Amniotic epithelial cell (primary cell): ENCODE data around the gene PTPRU.

Source experiments
- DNase-seq: peaks from one replicate; pipeline ENCODE4 v3.0.0-alpha.2; 2010; ENCODE audit warnings: low read depth

The PTPRU gene

DNA sequence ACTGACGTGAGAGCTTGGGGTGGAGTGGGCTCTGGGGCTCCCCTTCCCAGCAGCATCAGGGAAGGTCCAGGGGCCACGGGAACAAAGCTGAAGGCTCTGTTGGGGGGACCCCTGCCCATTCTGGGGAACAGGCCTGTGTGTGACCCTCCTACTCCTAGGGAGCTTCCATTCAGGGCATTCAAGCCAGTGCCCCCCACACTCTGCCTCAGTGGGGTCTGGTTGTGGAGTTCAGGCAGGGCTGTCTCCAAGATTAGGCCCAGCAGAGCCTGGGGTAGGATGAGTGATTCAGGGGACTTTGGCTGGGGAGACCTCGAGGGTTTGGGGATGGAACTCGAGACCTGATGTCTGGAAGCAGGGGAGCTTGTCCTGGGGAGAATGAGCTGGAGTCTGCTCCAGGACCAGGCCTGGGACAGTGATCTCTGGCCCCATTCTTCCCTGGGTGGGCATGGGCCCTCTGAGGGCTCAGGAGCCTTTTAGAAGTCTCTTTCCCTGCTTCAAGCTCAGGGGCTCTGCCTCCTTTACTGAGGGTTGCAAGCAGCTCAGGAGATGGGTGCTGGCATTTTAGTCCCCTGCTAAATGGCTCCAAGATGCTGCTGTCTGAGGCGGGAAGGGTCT is 81.7 kb downstream of the PTPRU start:
- DNase-seq, result no peak

DNA sequence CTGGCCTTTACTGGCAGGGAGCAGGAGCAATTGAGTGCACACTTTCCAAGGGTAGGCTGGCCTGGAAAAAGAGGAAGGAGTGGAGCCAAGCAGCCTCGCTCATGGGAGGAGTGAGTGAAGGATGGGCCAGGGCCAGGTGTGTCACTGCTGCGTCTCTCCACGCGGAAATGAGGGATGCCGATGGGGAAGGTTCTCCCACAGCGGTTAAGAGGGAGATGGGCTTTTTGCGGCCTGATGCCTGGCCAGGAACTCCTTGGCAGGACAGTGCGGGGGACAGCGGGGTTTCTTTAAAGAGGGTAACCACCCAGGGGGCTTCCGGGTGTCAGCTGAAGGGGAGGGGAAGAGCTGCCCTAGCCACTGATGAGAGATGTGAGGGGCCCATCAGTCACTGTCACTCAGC is 82.4 kb downstream of the PTPRU start:
- no peak for DNase-seq

DNA sequence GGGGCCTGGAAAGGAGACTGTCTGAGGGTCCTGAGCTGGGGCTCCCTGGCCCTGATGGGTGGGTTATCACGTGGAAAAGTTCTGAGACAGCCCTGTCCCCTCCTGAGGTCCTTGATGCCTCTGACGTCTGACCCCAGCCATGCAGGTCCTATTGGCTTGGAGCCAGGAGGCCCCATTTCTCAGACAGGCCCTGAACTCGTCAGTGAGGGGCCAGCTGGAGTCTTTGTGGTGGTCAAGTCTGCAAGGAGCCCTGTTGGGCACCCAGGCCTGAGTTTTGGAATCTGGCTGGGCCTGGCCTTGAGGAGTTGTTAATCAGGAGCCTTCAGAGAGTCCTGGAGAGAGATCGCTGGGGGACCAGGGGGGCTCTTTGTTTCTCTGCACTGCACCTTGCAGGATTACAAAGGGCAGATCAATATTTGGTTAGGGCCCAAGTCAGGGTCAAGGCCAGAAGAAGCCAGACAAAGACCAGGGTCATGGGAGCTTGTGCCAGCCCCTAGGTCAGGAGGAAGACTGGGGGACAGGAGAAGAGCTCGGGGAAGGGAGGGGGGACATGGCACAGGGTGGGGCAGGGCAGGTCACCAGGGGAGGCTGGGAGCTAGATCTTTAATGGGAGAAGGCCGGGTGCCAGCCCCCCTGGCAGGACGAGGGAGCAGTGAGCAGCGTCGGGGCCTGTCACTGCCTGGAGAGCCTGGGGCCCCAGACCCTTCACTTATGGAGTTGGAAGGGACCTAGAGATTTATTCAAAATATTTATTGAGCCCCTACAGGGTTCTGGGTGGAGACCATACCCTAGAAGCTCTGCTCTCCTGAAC is 83.2 kb downstream of the PTPRU start:
- DNase-seq, result no peak

DNA sequence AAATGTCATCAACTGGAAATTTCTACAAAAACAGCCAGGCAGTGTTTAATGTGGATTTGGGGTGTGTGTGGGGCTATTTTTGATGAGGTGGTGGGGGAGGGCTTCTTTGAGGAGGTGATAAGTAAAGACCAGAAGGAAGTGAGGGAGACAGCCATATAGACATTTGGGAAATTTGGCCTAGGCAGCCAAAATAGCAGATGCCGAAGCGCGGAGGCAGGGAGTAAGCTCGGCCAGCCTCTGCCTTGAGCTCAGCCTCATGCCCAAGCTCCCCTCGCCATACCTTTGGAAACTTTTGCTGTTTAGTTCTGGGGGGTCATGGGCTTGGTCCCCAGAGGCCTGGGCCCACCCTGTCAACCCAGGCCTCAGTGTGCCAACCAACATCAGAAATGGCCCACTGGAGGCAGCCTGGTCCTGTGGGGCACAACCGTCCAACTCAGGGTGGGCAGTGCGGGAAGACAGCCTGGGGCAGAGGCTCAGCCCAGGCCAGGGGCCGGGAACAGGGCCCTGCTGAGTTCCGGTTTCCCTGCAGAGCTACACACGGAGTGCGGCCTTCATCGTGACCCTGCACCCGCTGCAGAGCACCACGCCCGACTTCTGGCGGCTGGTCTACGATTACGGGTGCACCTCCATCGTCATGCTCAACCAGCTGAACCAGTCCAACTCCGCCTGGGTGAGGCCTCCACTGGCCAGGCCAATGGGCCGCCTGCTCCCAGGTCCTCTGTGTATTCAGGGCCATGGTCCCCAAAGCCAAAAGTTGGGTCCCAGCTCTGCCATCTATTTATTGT is 84.0 kb downstream of the PTPRU start:
- DNase-seq, result no peak

DNA sequence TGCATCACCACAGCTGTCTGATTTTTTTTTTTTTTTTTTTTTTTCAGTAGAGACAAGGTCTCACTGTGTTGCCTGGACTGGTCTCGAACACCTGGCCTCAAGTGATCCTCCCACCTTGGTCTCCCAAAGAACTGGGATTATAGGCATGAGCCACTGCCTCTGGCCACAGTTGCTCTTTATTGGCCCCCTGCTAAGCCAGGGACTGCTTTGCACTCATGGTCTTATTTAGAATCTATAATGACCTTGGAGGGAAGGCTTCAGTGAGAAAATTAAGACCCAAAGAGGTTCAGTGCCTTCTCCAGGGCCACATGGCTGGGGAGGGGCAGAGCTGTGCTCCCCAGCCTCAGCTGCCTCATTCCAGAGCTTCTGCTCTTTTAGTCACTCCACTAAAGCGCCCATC is 84.9 kb downstream of the PTPRU start:
- DNase-seq, result no peak

DNA sequence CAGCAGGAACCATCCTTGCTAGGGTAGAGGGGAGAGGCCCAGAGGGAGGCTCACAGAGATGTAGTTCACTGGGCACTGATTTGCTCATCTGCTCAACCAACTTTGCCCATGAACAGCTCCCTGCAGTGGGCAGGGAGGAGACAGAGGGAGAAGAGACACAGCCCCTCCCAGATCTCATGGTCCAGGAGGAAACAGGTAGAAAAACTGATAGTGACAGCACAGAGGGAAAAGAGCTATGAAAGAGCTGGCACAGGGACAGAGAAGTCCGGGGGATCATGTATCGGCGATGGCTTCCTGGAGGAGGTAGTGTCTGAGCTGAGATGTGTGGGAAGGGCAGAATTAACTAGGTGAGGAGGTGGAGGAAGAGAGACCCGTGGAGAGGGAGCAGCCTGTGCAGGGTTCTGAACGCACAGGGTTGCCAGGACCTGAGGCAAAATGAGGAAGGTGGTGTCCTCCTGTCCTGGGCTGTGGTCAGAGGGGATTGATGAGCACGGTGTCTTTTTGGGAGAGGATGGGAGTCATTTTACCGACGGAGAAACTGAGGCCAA is 85.9 kb downstream of the PTPRU start:
- no peak for DNase-seq

DNA sequence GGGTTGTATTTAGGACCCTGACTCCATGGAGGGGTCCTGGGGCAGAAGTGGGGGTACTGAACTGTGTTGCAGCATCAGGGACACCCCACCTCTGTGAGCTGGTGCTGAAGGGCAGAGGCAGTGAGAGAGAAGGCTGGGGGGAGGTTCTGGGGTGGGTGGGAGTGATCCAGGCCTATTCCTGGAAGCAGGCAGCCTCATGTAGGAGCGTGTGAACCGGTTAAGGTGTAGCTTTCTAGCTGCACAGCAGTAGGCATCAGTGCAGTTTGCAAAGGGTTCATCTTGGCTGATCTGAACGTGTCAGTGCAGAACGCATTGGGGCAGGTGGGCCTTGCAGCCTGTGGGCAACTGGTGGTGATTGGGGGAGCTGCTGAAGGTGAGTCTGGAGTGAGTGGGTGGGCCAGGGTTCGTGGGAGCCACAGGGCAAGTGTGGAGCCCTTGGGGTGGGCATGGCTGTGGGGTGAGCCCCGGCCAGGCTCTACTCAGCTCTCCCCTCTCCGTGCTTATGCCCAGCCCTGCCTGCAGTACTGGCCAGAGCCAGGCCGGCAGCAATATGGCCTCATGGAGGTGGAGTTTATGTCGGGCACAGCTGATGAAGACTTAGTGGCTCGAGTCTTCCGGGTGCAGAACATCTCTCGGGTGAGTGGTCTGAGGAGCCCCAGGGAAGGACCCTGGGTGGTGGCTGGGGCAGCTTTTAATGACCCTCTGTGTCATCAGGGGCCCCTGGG is 86.7 kb downstream of the PTPRU start:
- no peak for DNase-seq

DNA sequence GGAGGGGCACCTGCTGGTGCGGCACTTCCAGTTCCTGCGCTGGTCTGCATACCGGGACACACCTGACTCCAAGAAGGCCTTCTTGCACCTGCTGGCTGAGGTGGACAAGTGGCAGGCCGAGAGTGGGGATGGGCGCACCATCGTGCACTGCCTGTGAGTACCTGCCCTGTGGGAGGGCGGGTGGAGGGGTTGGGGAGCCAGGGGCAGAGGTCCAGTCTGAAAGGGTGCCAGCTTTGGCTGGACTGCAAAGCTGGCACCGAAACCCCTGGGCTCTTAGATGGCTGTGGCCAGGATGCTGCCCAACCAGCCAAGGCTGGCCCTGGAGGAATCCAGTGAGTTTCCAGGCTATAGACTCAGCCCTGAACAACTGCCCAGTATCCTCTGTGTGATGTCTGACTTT is 87.3 kb downstream of the PTPRU start:
- DNase-seq, result no peak

DNA sequence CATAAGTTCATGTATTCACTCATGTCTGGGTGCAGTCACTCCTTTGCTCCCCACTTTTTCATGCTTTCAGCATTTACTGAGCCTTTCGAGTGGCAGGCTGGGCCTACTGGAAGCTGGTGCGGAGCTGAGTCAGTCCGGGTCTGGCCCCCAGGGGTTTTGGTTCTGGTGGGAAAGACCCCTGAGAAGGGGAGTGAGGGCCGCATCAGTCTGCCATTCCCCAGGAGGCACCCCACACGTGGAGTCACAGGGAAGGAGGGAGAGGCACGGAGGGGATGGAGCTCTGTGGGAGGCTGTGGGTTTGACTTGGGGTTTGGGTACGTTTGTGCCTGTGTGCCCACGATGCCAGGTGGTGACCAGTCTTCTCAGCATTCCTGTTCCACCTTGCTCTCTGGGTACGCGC is 87.9 kb downstream of the PTPRU start:
- DNase-seq, result no peak

DNA sequence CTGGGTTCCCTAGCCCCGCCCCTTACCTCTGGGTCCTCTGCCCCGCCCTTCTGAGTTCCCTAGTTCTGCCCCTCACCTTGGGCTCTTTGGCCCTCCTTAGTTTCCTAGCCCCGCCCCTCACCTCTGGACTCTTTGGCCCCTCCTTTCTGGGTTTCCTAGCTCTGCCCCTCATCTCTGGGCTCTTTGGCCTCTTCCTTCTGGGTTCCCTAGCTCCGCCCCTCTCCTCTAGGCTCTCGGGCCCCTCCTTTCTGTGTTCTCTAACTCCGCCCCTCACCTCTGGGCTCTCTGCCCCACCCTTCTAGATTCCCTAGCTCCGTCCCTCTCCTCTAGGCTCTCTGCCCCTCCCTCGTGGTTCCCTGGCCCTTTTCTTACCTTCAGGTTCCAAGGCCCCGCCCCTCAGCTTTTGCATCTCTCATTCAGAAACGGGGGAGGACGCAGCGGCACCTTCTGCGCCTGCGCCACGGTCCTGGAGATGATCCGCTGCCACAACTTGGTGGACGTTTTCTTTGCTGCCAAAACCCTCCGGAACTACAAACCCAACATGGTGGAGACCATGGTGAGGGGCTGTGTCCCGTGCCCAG is 88.5 kb downstream of the PTPRU start:
- DNase-seq, result no peak

DNA sequence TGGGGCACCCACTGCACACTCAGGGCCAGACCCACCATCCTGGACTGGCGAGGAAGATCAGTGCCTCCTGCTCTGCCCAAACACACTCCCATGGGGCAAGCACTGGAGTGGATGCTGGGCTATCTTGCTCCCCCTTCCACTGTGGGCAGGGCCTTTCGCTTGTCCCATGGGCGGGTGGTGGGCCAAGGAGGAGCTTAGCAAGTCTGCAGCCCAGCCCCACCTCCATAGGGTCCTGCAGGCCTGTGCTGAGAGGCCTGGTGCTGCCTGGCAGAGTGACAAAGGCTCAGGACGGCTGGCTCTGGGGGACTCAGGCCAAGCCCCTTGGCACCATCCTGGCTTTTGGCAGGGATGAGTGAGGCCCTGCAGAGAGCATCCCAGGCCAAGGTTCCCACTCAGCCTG is 89.4 kb downstream of the PTPRU start:
- DNase-seq, result no peak

DNA sequence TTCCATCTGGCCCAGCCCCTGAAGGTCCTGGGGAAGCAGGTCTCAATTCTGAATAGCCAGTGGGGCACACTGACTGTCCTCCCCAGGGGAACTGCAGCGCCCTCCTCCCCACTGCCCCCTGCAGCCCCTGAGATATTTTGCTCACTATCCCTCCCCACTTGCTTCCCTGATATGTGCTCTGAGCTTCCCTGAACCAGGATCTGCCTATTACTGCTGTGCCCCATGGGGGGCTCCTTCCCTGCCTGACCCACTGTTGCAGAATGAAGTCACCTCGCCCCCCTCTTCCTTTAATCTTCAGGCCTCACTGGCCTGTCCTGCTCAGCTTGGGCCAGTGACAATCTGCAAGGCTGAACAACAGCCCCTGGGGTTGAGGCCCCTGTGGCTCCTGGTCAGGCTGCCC is 89.8 kb downstream of the PTPRU start:
- DNase-seq, result no peak

DNA sequence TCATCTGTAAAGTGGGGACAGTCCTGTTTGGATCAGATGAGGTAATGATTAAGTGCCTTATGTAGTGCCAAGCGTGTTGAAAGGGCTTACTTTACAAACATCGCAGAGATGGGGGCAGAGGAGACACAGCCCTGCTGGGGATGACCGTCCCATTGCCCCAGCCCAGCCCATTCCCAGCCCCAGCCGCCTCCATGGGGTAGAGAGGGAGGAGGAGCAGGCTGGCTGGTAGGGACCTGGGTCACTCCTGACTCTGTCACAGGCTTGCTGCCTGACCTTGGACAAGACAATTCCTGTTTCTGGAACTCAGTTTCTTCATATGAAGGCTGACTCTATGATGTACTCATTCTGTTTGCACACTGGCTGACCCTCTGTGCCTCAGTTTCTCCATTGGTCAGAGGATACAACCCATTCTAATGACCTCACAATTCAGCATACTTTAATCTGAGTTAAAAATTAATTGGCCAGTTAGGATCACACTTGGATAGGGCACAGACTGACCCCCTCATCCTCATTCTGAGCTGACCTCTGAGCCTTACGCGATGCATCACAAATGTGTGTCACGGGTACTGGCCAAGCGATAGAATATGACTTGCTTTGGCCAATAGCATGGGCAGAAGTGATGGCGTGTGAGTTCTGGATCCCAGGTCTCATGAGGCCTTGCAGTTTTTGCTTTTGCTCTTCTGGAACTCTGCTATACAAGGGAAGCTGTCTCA is 91.1 kb downstream of the PTPRU start:
- no peak for DNase-seq

DNA sequence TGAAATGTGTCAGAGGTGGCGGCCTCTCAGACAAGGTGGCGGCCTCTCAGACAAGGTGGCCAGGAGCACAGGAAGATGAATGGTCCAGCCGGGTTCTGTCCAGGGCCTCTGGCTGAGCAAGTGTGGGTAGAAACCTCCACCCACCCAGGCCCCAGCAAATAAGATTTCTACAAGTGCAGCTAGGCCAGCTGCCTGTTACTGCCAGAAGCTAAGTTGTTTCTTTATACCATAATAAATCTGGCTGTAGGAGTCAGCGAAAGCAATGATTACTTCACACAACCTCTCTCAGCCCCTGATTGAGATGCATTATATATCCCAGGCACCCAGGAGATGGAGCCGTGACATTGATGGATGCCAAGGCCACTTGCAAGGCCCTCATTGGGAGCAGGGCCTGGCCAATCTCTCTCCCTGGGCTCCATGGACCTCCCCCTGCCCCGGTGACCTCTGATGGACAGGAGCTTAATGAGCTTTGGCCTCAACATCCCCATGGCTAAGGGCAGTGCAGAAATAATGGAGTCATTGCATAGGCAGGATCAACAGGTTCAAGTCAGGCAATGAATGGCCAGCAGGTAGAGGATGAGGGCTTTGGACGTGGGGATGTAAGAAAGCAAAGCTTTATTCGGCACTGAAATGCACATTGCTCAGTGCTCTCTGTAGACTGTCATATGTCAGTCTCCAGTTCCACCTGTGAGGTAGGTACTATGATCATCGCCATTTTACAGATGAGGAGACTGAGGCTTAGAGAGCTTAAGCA is 92.9 kb downstream of the PTPRU start:
- no peak for DNase-seq

DNA sequence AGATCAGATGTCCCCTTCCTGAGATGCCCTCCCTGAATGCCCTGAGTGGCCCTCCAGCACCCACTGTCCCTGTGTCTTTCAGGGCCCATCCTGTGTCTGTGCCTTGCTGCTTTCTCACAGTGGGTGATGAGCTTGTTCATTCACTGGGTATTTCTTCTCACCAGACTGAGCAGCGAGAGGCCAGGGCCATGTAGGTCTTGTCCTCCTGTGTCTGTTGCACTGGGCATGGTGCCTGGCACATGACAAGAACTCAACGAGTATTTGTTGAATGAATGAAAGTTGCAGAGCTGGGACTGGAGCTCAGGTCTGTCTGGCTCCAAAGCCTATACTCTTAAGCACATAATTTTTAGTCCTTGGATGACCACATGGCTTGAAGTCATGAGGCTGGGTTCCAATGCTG is 93.8 kb downstream of the PTPRU start:
- DNase-seq, result no peak

DNA sequence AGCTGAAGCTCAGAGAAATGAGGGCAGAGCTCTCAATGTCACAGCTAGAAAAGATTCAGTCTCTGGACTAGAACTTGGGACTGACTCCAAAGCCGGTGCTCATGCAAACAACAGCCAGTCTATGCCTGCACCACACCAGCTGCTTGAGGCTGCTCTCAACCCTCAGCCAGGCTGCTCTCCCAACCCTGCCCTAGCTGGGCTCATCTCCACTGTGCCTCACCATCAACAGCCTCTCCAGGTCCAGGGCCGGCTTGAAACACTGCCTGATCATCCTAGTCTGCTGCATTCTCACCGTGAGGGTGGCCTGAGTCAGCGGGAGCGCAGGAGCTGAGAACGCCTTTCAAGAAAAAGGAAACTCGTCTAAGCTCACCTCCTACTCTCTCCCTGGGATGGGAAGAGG is 94.5 kb downstream of the PTPRU start:
- no peak for DNase-seq

DNA sequence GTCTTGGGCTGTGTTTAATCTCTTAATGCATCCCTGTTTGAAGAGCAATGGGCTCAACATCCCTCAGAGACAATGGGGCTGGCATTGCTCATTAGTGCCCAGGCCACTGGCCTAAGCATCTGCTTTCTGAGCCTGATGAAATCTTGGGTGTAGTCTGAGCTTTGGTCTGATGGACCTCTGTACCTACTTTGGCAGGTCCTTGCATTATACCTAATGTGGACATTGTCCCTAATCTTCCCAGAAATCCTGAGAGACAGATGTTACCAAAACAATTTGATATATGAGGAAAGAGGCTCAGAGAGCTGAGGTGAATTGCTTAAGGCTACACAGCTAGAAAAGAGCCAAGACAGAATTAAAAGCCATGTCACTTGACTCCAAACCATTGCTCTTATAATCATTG is 95.0 kb downstream of the PTPRU start:
- DNase-seq, result no peak

DNA sequence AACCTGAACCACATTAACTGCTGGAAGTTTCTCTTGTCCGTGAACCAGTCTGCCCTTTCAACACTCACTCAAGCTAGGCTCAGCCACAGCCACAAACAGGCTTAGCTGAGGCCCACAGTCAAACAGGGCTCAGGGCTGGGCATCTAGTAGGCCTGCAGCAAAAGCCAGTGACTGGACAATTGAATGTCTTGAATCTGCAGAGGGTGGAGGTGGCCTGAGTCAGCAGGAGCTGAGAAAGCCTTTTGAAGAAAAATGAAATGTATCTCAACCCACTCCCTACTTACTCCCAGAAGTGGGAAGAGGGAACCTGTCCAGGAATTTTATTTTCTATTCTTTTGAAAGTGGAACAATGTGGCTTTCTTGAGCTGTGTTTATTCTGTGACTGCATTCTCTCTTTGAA is 95.4 kb downstream of the PTPRU start:
- no peak for DNase-seq

DNA sequence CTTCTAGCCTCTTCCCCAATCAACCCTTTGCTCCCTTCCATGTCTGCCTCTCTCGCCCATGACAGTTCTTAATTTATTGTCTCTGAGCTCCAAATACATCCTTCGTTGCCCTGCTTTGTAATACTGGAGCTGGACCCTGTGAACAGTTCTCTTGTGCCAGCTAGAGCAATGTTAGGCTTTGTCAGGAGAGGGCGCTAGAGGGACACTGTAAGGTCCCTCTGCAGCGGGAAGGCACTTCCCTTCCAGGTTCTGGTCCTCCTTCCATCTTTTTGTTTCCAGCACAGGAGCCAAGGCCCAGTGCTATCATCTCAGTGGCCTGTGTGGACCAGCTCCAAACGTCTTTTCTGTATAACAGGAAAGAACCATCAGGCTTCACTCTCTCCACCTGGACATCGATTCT is 95.9 kb downstream of the PTPRU start:
- DNase-seq, result peak; percentile 36

DNA sequence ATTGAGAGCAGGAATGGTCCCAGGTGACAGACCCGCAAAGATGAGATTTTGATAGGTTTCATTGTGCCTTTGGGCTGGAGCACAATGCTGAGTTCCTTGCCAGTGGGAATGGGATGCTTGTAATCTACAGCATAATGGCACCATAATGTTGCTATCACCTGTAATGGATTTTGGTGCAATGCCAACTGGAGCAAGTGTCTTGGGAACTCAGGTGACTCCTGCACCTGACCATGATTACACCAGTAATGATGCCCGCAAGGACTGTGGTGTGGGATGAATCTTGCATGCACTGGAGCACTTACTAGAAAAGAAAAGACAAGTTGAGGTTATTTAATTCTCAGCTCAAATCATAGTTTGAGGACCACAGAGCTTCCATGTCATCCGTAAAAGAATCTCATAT is 96.7 kb downstream of the PTPRU start:
- DNase-seq, result no peak
